ENCODE results near the gene BTN2A1.
A peak's percentile ranks its signal among the peaks of the same experiment; 100 is the strongest.

The BTN2A1 gene

DNA sequence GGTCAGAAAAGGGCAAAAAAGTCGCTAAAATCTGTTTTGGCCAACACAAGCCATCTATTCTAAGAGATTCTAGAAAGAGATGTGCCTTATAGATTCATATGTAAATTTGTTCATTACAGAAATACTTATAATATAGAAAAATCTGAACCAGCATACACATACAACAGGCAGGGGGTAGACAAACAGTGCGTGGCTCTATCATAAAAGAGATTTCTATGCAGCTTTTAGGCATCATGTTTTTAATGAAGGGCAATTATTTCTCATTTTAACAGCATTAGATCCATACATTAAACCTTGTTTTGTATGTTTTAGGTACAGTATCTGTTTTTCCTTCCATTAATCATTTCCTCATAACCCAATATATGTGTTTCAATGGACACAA is 16.8 kb upstream of the BTN2A1 start:
- peak overlapping the region; percentile 71 for H3K4me3 ChIP-seq (ENCODE audit: low read depth, low read length)
- no peak for DNase-seq (ENCODE audit: low read depth)
- TF ChIP-seq, protein P1, sequence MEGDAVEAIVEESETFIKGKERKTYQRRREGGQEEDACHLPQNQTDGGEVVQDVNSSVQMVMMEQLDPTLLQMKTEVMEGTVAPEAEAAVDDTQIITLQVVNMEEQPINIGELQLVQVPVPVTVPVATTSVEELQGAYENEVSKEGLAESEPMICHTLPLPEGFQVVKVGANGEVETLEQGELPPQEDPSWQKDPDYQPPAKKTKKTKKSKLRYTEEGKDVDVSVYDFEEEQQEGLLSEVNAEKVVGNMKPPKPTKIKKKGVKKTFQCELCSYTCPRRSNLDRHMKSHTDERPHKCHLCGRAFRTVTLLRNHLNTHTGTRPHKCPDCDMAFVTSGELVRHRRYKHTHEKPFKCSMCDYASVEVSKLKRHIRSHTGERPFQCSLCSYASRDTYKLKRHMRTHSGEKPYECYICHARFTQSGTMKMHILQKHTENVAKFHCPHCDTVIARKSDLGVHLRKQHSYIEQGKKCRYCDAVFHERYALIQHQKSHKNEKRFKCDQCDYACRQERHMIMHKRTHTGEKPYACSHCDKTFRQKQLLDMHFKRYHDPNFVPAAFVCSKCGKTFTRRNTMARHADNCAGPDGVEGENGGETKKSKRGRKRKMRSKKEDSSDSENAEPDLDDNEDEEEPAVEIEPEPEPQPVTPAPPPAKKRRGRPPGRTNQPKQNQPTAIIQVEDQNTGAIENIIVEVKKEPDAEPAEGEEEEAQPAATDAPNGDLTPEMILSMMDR (IDR thresholded peaks at IDR 0.05; ENCODE audit: low read depth, low read length), result no peak
- TF ChIP-seq MYC (IDR thresholded peaks at IDR 0.05; ENCODE audit: low read depth, low read length) (no peak), POLR2A (IDR thresholded peaks at IDR 0.05; ENCODE audit: extremely low read depth, insufficient read length) (no peak)
- TF ChIP-seq, protein P2, sequence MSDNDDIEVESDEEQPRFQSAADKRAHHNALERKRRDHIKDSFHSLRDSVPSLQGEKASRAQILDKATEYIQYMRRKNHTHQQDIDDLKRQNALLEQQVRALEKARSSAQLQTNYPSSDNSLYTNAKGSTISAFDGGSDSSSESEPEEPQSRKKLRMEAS (IDR thresholded peaks at IDR 0.05; ENCODE audit: low read depth, low read length), result no peak

DNA sequence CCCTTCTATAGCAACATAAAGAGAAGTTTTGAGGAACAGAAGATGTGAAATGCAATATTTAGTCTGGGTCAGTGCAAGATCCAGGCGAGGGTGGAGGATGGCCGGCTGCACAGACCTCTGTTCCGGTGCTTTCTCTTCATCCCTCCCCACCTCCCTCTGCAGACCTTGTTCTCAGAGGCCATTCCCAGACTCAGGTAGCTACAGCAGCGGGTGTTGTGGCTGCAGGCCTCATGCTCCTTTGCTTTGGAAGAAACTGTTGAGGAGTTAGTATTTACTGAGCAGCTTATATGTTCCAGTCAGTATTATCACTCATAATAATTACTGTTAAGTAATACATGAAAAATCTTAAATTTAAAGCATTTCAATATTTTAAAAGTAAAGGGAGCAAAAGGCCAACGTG is 15.8 kb upstream of the BTN2A1 start:
- no peak for DNase-seq (ENCODE audit: low read depth)
- TF ChIP-seq POLR2A (IDR thresholded peaks at IDR 0.05; ENCODE audit: extremely low read depth, insufficient read length) (no peak), MYC (IDR thresholded peaks at IDR 0.05; ENCODE audit: low read depth, low read length) (no peak)
- TF ChIP-seq, protein P2 (IDR thresholded peaks at IDR 0.05; ENCODE audit: low read depth, low read length), result no peak
- TF ChIP-seq, protein P1 (IDR thresholded peaks at IDR 0.05; ENCODE audit: low read depth, low read length), result no peak
- no peak overlapping the region for H3K4me3 ChIP-seq (ENCODE audit: low read depth, low read length)

DNA sequence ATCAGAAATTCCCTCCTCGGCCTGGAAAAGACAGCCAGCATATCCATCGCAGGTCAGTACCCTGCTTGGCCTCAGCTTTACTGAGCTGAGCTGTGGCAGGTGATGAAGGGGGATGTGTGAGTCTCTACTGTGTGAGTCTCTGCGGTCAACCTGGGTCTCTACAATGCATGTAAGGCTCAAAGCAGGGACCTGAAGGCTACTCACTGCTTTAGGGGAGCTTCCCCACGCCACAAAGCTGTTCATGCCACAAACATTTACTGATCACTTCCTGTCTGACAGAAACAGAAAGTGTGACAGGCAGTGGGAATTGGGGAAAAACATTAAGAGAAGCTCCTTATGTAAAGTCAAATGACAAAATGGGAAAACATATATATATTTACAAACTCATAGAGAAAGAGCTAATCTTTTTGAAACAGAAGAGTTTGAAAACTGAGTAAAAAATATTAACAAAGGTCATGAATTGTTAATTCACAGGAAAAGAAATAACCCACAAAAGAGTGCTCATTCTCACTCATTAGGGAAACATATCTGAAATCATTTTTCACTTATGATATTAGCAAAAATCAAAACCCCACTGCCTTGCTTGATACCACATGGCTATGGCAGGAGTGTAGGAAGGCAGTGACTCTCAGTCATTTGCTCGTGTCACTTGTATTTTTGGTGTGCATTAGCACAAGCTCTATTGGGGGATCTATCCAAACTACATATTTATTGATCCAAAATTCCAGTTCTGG is 11.7 kb upstream of the BTN2A1 start:
- DNase-seq (ENCODE audit: low read depth), result no peak
- no peak for TF ChIP-seq MYC (IDR thresholded peaks at IDR 0.05; ENCODE audit: low read depth, low read length)
- TF ChIP-seq, protein P1 (IDR thresholded peaks at IDR 0.05; ENCODE audit: low read depth, low read length), result no peak
- TF ChIP-seq POLR2A (IDR thresholded peaks at IDR 0.05; ENCODE audit: extremely low read depth, insufficient read length), result no peak
- TF ChIP-seq, protein P2 (IDR thresholded peaks at IDR 0.05; ENCODE audit: low read depth, low read length), result no peak

DNA sequence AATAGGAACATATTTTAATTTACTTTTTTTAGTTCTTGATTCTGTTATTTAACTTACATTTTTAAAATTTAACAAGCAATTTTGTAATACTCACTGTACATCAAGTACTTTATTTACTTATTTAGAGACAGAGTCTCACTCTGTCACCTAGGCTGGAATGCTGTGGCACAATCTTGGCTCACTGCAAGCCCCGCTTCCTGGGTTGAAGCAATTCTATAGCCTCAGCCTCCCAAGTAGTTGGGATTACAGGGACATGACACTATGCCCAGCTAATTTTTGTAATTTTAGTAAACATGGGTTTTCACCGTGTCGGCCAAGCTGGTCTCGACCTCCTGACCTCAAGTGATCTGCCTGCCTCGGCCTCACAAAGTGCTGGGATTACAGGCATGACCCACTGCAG is 10.5 kb upstream of the BTN2A1 start:
- DNase-seq (ENCODE audit: low read depth), result no peak
- TF ChIP-seq, protein P1 (IDR thresholded peaks at IDR 0.05; ENCODE audit: low read depth, low read length), result no peak
- TF ChIP-seq MYC (IDR thresholded peaks at IDR 0.05; ENCODE audit: low read depth, low read length), result no peak
- TF ChIP-seq, protein P2 (IDR thresholded peaks at IDR 0.05; ENCODE audit: low read depth, low read length), result no peak
- TF ChIP-seq POLR2A (IDR thresholded peaks at IDR 0.05; ENCODE audit: extremely low read depth, insufficient read length), result no peak
- no peak overlapping the region for H3K4me3 ChIP-seq (ENCODE audit: low read depth, low read length)

More for the DNA sequence above, 11.7 kb upstream of the BTN2A1 start:
- no peak overlapping the region for H3K4me3 ChIP-seq (ENCODE audit: low read depth, low read length)

DNA sequence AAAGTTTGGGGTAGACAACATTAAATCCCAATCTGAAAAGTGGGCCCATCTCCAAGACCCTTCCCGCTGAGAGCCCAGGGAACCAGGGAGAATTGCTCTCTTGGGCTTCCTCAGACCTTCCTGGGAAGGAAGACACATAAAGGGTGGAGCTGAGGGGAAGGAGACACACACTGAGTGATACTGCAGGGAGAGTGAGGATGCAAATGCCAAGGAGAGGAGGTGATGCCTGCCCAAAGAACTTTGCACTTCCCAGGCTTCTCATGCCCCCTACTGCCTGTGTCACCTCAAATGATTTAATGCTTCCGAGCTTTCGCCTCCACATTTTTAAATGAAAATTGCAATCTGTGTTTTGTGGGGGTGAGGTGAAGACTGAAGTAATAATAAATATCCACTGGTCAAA is 7.5 kb upstream of the BTN2A1 start:
- TF ChIP-seq, protein P1 (IDR thresholded peaks at IDR 0.05; ENCODE audit: low read depth, low read length), result no peak
- TF ChIP-seq, protein P2 (IDR thresholded peaks at IDR 0.05; ENCODE audit: low read depth, low read length), result no peak
- TF ChIP-seq MYC (IDR thresholded peaks at IDR 0.05; ENCODE audit: low read depth, low read length), result no peak
- TF ChIP-seq POLR2A (IDR thresholded peaks at IDR 0.05; ENCODE audit: extremely low read depth, insufficient read length), result no peak
- no peak for DNase-seq (ENCODE audit: low read depth)
- H3K4me3 ChIP-seq (ENCODE audit: low read depth, low read length), result no peak overlapping the region
